ENCODE data around the gene FUZ. TPM values are rescaled to one million over a fixed set of nuclear protein-coding genes. Genes with fewer than 3 reads are reported as not detected.

The FUZ gene
- total RNA-seq, 3 donors from 2014 or later: 6.6 to 21.0 (median 11.9) TPM

GRCh38 chr19:49856574-49857021, 43.5 kb upstream of the FUZ start:
- TF ChIP-seq CTCF (IDR thresholded peaks at IDR 0.05): no peak
- ATAC-seq (no peak), DNase-seq (peak in 2 of 3 donors; percentile 4 to 51)
- H3K4me1 ChIP-seq (ENCODE audit: low read depth): peaks cover 14% of the 10 kb centered on the region
- intact Hi-C loops (cut with DNase I, micrococcal nuclease): no loop called here
- no peaks in the 10 kb centered on the region for H3K9me3 ChIP-seq
- no peaks in the 10 kb centered on the region for H3K36me3 ChIP-seq (ENCODE audit: low read depth)
- H3K4me3 ChIP-seq: no peak overlapping the region

- intact Hi-C loops (cut with DNase I, micrococcal nuclease): no loop called here
- no peak for TF ChIP-seq CTCF (IDR thresholded peaks at IDR 0.05)
- ATAC-seq (no peak), DNase-seq (peak in 2 of 3 donors; percentile 5 to 47)
- Histone ChIP-seq H3K36me3 (ENCODE audit: low read depth) (no peaks in the 10 kb centered on the region), H3K9me3 (no peaks in the 10 kb centered on the region), H3K4me1 (ENCODE audit: low read depth) (peaks cover 14% of the 10 kb centered on the region), H3K4me3 (no peak overlapping the region)
Observed at GRCh38 chr19:49855676-49856573, 42.8 kb upstream of the FUZ start.

- TF ChIP-seq CTCF (IDR thresholded peaks at IDR 0.05): no peak
- H3K9me3 ChIP-seq: no peaks in the 10 kb centered on the region
- ATAC-seq (no peak), DNase-seq (peak in 2 of 3 donors; percentile 3 to 48)
- intact Hi-C loops (cut with DNase I, micrococcal nuclease): no loop called here
- no peak overlapping the region for H3K4me3 ChIP-seq
- H3K36me3 ChIP-seq (ENCODE audit: low read depth): no peaks in the 10 kb centered on the region
- peaks cover 14% of the 10 kb centered on the region for H3K4me1 ChIP-seq (ENCODE audit: low read depth)
Observed at GRCh38 chr19:49855277-49855675, 42.2 kb upstream of the FUZ start.

GRCh38 chr19:49854378-49855263, 41.5 kb upstream of the FUZ start:
- no peak overlapping the region for H3K4me3 ChIP-seq
- no peak for TF ChIP-seq CTCF (IDR thresholded peaks at IDR 0.05)
- DNase-seq: peak in 2 of 3 donors; percentile 39 to 67
- peaks cover 14% of the 10 kb centered on the region for H3K4me1 ChIP-seq (ENCODE audit: low read depth)
- H3K9me3 ChIP-seq: no peaks in the 10 kb centered on the region
- intact Hi-C loops (cut with DNase I, micrococcal nuclease): no loop called here
- H3K36me3 ChIP-seq (ENCODE audit: low read depth): no peaks in the 10 kb centered on the region
- ATAC-seq: no peak

- intact Hi-C loops (cut with DNase I, micrococcal nuclease): no loop called here
- ATAC-seq (no peak), DNase-seq (no peak)
- Histone ChIP-seq H3K36me3 (ENCODE audit: low read depth) (no peaks in the 10 kb centered on the region), H3K4me3 (no peak overlapping the region), H3K4me1 (ENCODE audit: low read depth) (peaks cover 14% of the 10 kb centered on the region), H3K9me3 (no peaks in the 10 kb centered on the region)
- TF ChIP-seq CTCF (IDR thresholded peaks at IDR 0.05): no peak
Observed at GRCh38 chr19:49853852-49854377, 40.8 kb upstream of the FUZ start.
